Measurements from ENCODE around the gene DUSP14. TPM values are rescaled to one million over a fixed set of nuclear protein-coding genes. Genes with fewer than 3 reads are reported as not detected.

DUSP14 gene
- total and polyA plus RNA-seq, 2 experiments from 2014 or later: 36.7 to 38.7 TPM

- Mint-ChIP-seq H3K27ac (no peak overlapping the region), H3K4me3 (no peak overlapping the region), H3K36me3 (ENCODE audit: low read depth) (peaks cover 27% of the 10 kb centered on the region; the same call in 2 of the 3 replicates), H3K27me3 (ENCODE audit: insufficient read depth, low read depth, poor library complexity) (no peaks in the 10 kb centered on the region), H3K4me1 (no peaks in the 10 kb centered on the region), H3K9me3 (no peaks in the 10 kb centered on the region)
- no peaks in the 10 kb centered on the region for H3F3A ChIP-seq (replicated peaks; ENCODE audit: low read depth)
- H3K36me3 ChIP-seq (ENCODE audit: insufficient read depth): no peaks in the 10 kb centered on the region; the same call in 1 of the 2 replicates
- no peaks in the 10 kb centered on the region for H3K9me2 ChIP-seq (ENCODE audit: insufficient read depth)
- no peaks in the 10 kb centered on the region for H3K79me2 ChIP-seq (replicated peaks; ENCODE audit: insufficient read depth)
- no peak overlapping the region for H3K4me2 ChIP-seq
- no peaks in the 10 kb centered on the region for H3K27me3 ChIP-seq (ENCODE audit: insufficient read depth)
- no peaks in the 10 kb centered on the region for H4K20me1 ChIP-seq (replicated peaks; ENCODE audit: insufficient read depth)
- H2AFZ ChIP-seq: no peak overlapping the region
- H3K27ac ChIP-seq (ENCODE audit: low read depth): no peak overlapping the region
- DNase-seq (ENCODE audit: low spot score): no peak
- H3K4me1 ChIP-seq (ENCODE audit: insufficient read depth): no peaks in the 10 kb centered on the region
- TF ChIP-seq STAT1 (IDR thresholded peaks at IDR 0.05; ENCODE audit: unreplicated experiment): no peak
- TF ChIP-seq EZH2 (IDR thresholded peaks at IDR 0.05; ENCODE audit: low read depth, unreplicated experiment): no peak
- TF ChIP-seq ETS1 (IDR thresholded peaks at IDR 0.05): no peak
- TF ChIP-seq JUNB (IDR thresholded peaks at IDR 0.05; ENCODE audit: unreplicated experiment): no peak
- no peak for TF ChIP-seq EZH2phosphoT487 (IDR thresholded peaks at IDR 0.05; ENCODE audit: unreplicated experiment)
- TF ChIP-seq ZNF331 (CRISPR knock-in tag; IDR thresholded peaks at IDR 0.05; ENCODE audit: low read depth): no peak
- TF ChIP-seq POLR2AphosphoS5 (IDR thresholded peaks at IDR 0.05; ENCODE audit: low read depth): no peak
- no peak for TF ChIP-seq NANOG (IDR thresholded peaks at IDR 0.05; ENCODE audit: borderline replicate concordance)
- no peak for TF ChIP-seq CTCF (conservative IDR thresholded peaks at IDR 0.05; ENCODE audit: low read depth in 2 of 2)
- TF ChIP-seq CREB1 (CRISPR knock-in tag; IDR thresholded peaks at IDR 0.05; ENCODE audit: low read depth): no peak
- no peak for TF ChIP-seq ZNF114 (CRISPR knock-in tag; IDR thresholded peaks at IDR 0.05)
- no peak for TF ChIP-seq ZNF462 (CRISPR knock-in tag; IDR thresholded peaks at IDR 0.05)
- ATAC-seq: no peak
- H3K4me3 ChIP-seq: no peak overlapping the region
Observed at GRCh38 chr17:37461668-37462067, 28.0 kb upstream of the DUSP14 start.

Data from GM23338 (cell line).